Peyer's patch (tissue), 4 donors: ENCODE results near the gene CCDC149. TPM values are rescaled to one million over a fixed set of nuclear protein-coding genes. Genes with fewer than 3 reads are reported as not detected.

Experiments used
- DNase-seq, 3 donors: peaks; one replicate each; pipeline ENCODE4 v3.0.0-alpha.2; 2017 to 2019
- H3K27ac ChIP-seq, 4 donors: fragments of 200-600 bp; sonication (generic); one replicate each; pipeline ENCODE4 v1.5.1; 2016 to 2019
- H3K27me3 ChIP-seq, 2 donors: fragments of 200-600 bp; sonication (generic); one replicate each; pipeline ENCODE4 v1.5.1; 2019
- H3K36me3 ChIP-seq, 3 donors: fragments of 200-600 bp; sonication (generic); one replicate each; pipeline ENCODE4 v1.5.1; 2016 to 2019
- H3K4me1 ChIP-seq, 4 donors: fragments of 200-600 bp; sonication (generic); one replicate each; pipeline ENCODE4 v1.5.1; 2016 to 2019
- H3K4me3 ChIP-seq, 4 donors: fragments of 200-600 bp; sonication (generic); 1 replicate in 3 of 4; 2 replicates in 1 of 4; pipeline ENCODE4 v1.5.1; 2016 to 2019; ENCODE audit warnings: mild to moderate bottlenecking in 1 of 4
- H3K9me3 ChIP-seq, 4 donors: fragments of 200-600 bp; sonication (generic); one replicate each; pipeline ENCODE4 v1.5.1; 2016 to 2019; ENCODE audit warnings: mild to moderate bottlenecking in 1 of 4
- CTCF ChIP-seq, 6 experiments: fragments of 450-650 bp in 4 of 6; fragments of 200-600 bp in 2 of 6; sonication (generic) in 1 of 6; IDR thresholded peaks; one replicate each; pipeline ENCODE4 v1.5.1; 2017 to 2019; ENCODE audit warnings: antibody characterized with exemption in 6 of 6, mild to moderate bottlenecking in 3 of 6, moderate library complexity in 1 of 6
- POLR2A ChIP-seq, 2 donors: fragments of 450-650 bp; IDR thresholded peaks; one replicate each; pipeline ENCODE4 v1.5.1; 2017; ENCODE audit warnings: antibody characterized with exemption in 2 of 2, mild to moderate bottlenecking in 2 of 2, moderate library complexity in 2 of 2
- total RNA-seq, 4 donors: library from RNA; depleted of rRNA; stranded (reverse); fragments of >200 nt; gene quantifications; one replicate each; pipeline ENCODE4 v1.1.0, GENCODE V29; 2016

CCDC149 gene
- total RNA-seq, 4 donors from 2014 or later: 4.2 to 32.2 (median 6.4) TPM

- H3K4me3 ChIP-seq: no peak overlapping the region
- no peaks in the 10 kb centered on the region for H3K4me1 ChIP-seq
- no peaks in the 10 kb centered on the region for H3K36me3 ChIP-seq
- H3K27ac ChIP-seq: no peak overlapping the region
- TF ChIP-seq POLR2A (IDR thresholded peaks at IDR 0.05) (no peak), CTCF (IDR thresholded peaks at IDR 0.05) (no peak)
- H3K9me3 ChIP-seq: no peaks in the 10 kb centered on the region
- no peaks in the 10 kb centered on the region for H3K27me3 ChIP-seq
- DNase-seq: no peak
Measured at GRCh38 chr4:24810871-24811631, 101.8 kb downstream of the CCDC149 start.

GRCh38 chr4:24809815-24810405 is 102.9 kb downstream of the CCDC149 start:
- Histone ChIP-seq H3K27ac (peak overlapping the region in 1 of 4 donors; percentile 0), H3K9me3 (no peaks in the 10 kb centered on the region), H3K4me1 (no peaks in the 10 kb centered on the region), H3K36me3 (no peaks in the 10 kb centered on the region), H3K27me3 (no peaks in the 10 kb centered on the region), H3K4me3 (no peak overlapping the region)
- DNase-seq: no peak
- TF ChIP-seq POLR2A (IDR thresholded peaks at IDR 0.05) (no peak), CTCF (IDR thresholded peaks at IDR 0.05) (no peak)

GRCh38 chr4:24809376-24809775 is 103.5 kb downstream of the CCDC149 start:
- no peak for DNase-seq
- no peaks in the 10 kb centered on the region for H3K36me3 ChIP-seq
- TF ChIP-seq POLR2A (IDR thresholded peaks at IDR 0.05) (no peak), CTCF (IDR thresholded peaks at IDR 0.05) (no peak)
- H3K4me1 ChIP-seq: no peaks in the 10 kb centered on the region
- H3K9me3 ChIP-seq: no peaks in the 10 kb centered on the region
- no peaks in the 10 kb centered on the region for H3K27me3 ChIP-seq
- H3K4me3 ChIP-seq: no peak overlapping the region
- peak overlapping the region in 1 of 4 donors; percentile 0 for H3K27ac ChIP-seq

GRCh38 chr4:24808955-24809354 is 103.9 kb downstream of the CCDC149 start:
- Histone ChIP-seq H3K27me3 (no peaks in the 10 kb centered on the region), H3K4me3 (no peak overlapping the region), H3K36me3 (no peaks in the 10 kb centered on the region), H3K9me3 (no peaks in the 10 kb centered on the region), H3K4me1 (no peaks in the 10 kb centered on the region), H3K27ac (no peak overlapping the region)
- no peak for DNase-seq
- no peak for TF ChIP-seq POLR2A (IDR thresholded peaks at IDR 0.05)
- no peak for TF ChIP-seq CTCF (IDR thresholded peaks at IDR 0.05)

- DNase-seq: no peak
- Histone ChIP-seq H3K4me1 (no peaks in the 10 kb centered on the region), H3K27me3 (no peaks in the 10 kb centered on the region), H3K27ac (no peak overlapping the region), H3K4me3 (no peak overlapping the region), H3K9me3 (no peaks in the 10 kb centered on the region), H3K36me3 (no peaks in the 10 kb centered on the region)
- no peak for TF ChIP-seq CTCF (IDR thresholded peaks at IDR 0.05)
- TF ChIP-seq POLR2A (IDR thresholded peaks at IDR 0.05): no peak
Measured at GRCh38 chr4:24808261-24808660, 104.6 kb downstream of the CCDC149 start.
